Stimulated activated CD4-positive, alpha-beta T cell treated with anti-CD3 and anti-CD28 coated beads, Interleukin-2, amount 100 ng/mL, for 48 hours (primary cell): ENCODE results near the gene VEGFD.

Experiments used
- DNase-seq, 2 donors: peaks; one replicate each; pipeline ENCODE4 v3.0.0-alpha.2; 2020

VEGFD gene

DNA sequence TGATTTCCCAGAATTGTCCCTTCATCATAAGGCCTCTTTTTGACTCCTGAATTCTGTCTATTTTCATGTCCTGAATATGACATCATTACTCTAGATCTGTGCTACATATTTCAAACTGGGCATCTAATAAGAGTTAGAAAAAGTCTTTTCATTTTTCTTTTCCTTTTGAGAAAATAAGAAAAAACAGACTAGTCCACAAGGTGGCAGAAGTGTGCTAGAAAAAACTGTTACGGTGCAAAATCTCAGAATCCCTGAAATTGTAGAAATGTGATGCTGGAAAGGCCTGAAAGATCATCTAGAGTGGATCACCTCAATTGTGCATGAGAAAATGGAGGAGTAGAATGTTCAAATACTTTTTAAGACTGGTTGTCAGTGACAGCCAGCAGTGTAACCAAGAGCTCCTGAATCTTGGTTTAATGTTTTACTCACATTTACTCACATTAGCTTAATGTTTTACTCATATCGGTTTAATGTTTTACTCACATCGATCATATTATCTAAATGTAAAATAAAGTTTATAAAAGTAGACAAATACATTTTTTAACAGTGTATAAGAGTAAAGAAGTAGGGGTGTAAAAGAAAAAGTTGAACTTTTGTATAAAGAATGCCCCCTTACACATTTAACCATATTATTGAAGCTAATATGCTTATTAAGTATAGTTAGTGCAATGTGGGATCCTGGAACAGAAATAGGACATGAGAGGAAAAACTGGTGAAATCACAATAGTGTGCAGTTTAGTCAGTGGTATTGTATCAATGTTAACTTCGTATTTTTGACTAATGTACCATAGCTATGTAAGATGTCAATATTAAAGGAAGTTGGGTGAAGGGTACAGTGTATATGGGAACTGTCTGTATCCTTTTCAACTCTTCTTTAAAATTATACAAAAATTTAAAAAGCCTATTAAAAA lies 84.0 kb downstream of the VEGFD start:
- no peak for DNase-seq

DNA sequence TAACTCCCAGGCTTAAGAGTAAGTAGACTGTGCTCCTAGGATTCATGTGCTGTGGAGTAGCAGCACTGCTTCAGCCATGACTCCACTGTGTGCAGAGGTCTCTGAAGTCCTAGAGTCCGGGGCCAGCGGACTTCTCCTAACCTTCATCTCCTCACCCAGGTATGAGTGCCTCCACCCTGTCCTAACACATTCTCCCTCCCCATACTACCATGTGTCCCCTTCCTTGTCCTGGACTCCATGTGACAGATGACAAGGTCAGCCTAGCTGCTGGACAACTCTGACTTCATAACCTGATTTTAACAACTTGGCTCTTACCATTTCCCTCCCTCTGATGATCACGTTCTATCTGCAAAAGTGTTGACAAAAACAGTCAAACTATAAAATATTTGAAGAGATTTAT lies 85.4 kb downstream of the VEGFD start:
- no peak for DNase-seq

DNA sequence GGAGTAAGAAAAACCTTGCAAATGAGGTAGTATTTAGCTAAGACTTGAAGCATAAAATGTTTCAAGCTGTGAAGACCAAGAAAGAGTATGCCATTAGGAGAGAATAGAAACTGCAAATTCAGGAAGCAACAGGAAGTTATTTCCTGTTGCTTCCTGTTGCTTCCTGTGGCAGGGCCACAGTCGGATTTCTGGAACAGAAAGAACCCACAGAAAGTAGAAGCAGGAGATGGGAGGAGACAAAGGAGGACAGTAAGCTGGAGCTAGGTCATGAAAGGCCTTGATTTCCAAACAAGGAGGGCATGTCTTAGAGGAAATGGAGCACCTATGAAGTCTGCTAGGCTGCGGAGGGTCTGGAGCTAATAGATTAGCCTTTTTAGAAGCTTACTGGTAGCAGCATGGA lies 86.0 kb downstream of the VEGFD start:
- no peak for DNase-seq
